GM12878 (cell line): ENCODE data around the gene DDX23. TPM values are rescaled to one million over a fixed set of nuclear protein-coding genes. Genes with fewer than 3 reads are reported as not detected.

Source experiments
- ATAC-seq: fragments of 200-7000 bp; cut with Tn5 transposase; 3 replicates; pipeline ENCODE4 v1.9.1; 2020; ENCODE audit warnings: mild to moderate bottlenecking, moderate library complexity
- BruUV-seq: library from RNA; stranded (reverse); fragments of 400-500 nt; replicated peaks from 2 replicates; lab custom pipeline; 2021; lab: Mats Ljungman, UMichigan
- CTCF ChIA-PET: fragments of 300-600 bp; sonication (Branson Sonifier 250); formaldehyde crosslinking; extraction: SDS; loops from one replicate; lab custom pipeline; 2021; ENCODE audit warnings: inconsistent platforms; lab: Yijun Ruan, JAX
- POLR2A ChIA-PET: fragments of 350-600 bp; formaldehyde crosslinking; extraction: SDS; loops from one replicate; lab custom pipeline; 2021; ENCODE audit warnings: inconsistent platforms; lab: Charles Lee
- RAD21 ChIA-PET: fragments of 300-600 bp; sonication (Branson Sonifier 250); formaldehyde crosslinking; loops from one replicate; lab custom pipeline; 2023; ENCODE audit warnings: antibody characterized with exemption; ENCODE audit not compliant: unreplicated experiment; lab: Charles Lee
- SMC1A ChIA-PET: fragments of 300-600 bp; sonication (Branson Sonifier 250); formaldehyde crosslinking; loops from one replicate; lab custom pipeline; 2023; ENCODE audit not compliant: unreplicated experiment, uncharacterized antibody; lab: Charles Lee
- DNase-seq: peaks from one replicate; pipeline ENCODE4 v3.0.0-alpha.2; 2011; ENCODE audit warnings: low read depth, low spot score
- FAIRE-seq: peaks from 3 replicates; lab custom pipeline; 2011; peaks lifted over from hg19 to GRCh38; lab: Jason Lieb, UNC
- H2AFZ ChIP-seq: 2 replicates; pipeline ENCODE4 v1.6.0; 2011; ENCODE audit warnings: low read depth, low read length, control low read depth; ENCODE audit not compliant: control insufficient read depth
- H3K27ac ChIP-seq: 2 replicates; pipeline ENCODE4 v1.5.1; 2011; ENCODE audit warnings: control low read depth; ENCODE audit not compliant: control insufficient read depth, insufficient read depth
- H3K27me3 ChIP-seq, 2 experiments: replicated peaks in 1 of 2; 2 replicates each; pipeline versions ENCODE4 v1.6.0 to v1.6.1; 2011; ENCODE audit warnings: low read length in 1 of 2; ENCODE audit not compliant: control insufficient read depth in 2 of 2, insufficient read depth in 2 of 2
- H3K36me3 ChIP-seq, 2 experiments: 2 replicates each; pipeline ENCODE4 v1.5.1; 2011; ENCODE audit warnings: low read length in 1 of 2; ENCODE audit not compliant: control insufficient read depth in 2 of 2, insufficient read depth in 2 of 2
- H3K4me1 ChIP-seq: 2 replicates; pipeline ENCODE4 v1.6.1; 2011; ENCODE audit warnings: mild to moderate bottlenecking, low read length, moderate library complexity, mixed read lengths; ENCODE audit not compliant: control insufficient read depth, insufficient read depth
- H3K4me2 ChIP-seq: 2 replicates; pipeline ENCODE4 v1.6.0; 2011; ENCODE audit warnings: control low read depth; ENCODE audit not compliant: control insufficient read depth, insufficient read depth
- H3K4me3 ChIP-seq: fragments of 200-600 bp; sonication (generic); 2 replicates; pipeline ENCODE4 v1.5.1; 2016
- H3K79me2 ChIP-seq: 2 replicates; pipeline ENCODE4 v1.6.0; 2011; ENCODE audit warnings: low read length; ENCODE audit not compliant: control insufficient read depth, insufficient read depth
- H3K9ac ChIP-seq: 2 replicates; pipeline ENCODE4 v1.8.0; 2011; ENCODE audit warnings: low read length, control low read depth, mixed read lengths; ENCODE audit not compliant: control insufficient read depth, insufficient read depth
- H3K9me3 ChIP-seq: replicated peaks from 3 replicates; pipeline ENCODE4 v1.5.1; 2011; ENCODE audit warnings: mild to moderate bottlenecking, low read length; ENCODE audit not compliant: control insufficient read depth, insufficient read depth
- H4K20me1 ChIP-seq: 2 replicates; pipeline ENCODE4 v1.6.0; 2011; ENCODE audit not compliant: control insufficient read depth, insufficient read depth
- EGR1 ChIP-seq, 2 experiments: IDR thresholded peaks; 1 replicate in 1 of 2; 2 replicates in 1 of 2; pipeline ENCODE4 v1.6.1; 2011 to 2012; ENCODE audit warnings: low read depth in 2 of 2, low read length in 2 of 2, borderline replicate concordance in 1 of 2, mild to moderate bottlenecking in 1 of 2, moderate library complexity in 1 of 2
- IKZF2 ChIP-seq, 2 experiments: fragments of 450-650 bp; IDR thresholded peaks; 2 replicates each; pipeline ENCODE4 v1.6.1; 2017; ENCODE audit warnings: mild to moderate bottlenecking in 2 of 2, moderate library complexity in 2 of 2
- JUND ChIP-seq: IDR thresholded peaks from 2 replicates; pipeline ENCODE4 v1.6.1; 2012; ENCODE audit warnings: low read depth, mild to moderate bottlenecking, low read length, improper control_type of control experiment, moderate library complexity
- NFYA ChIP-seq: IDR thresholded peaks from 2 replicates; pipeline ENCODE4 v1.6.1; 2011; ENCODE audit warnings: low read depth, mild to moderate bottlenecking, low read length, improper control_type of control experiment, borderline replicate concordance
- POLR2AphosphoS5 ChIP-seq: IDR thresholded peaks from 2 replicates; pipeline ENCODE4 v1.6.1; 2011; ENCODE audit warnings: mild to moderate bottlenecking, low read length, inconsistent platforms
- RAD51 ChIP-seq: fragments of 450-650 bp; IDR thresholded peaks from 2 replicates; pipeline ENCODE4 v1.6.1; 2016; ENCODE audit warnings: moderate library complexity, mild to moderate bottlenecking, inconsistent platforms
- SUZ12 ChIP-seq: fragments of 200-600 bp; sonication (generic); IDR thresholded peaks from one replicate; pipeline ENCODE4 v1.6.1; 2018; ENCODE audit warnings: antibody characterized with exemption, mild to moderate bottlenecking; ENCODE audit not compliant: unreplicated experiment
- YY1 ChIP-seq: IDR thresholded peaks from 2 replicates; pipeline ENCODE4 v1.6.1; 2011; ENCODE audit warnings: low read depth, mild to moderate bottlenecking, low read length
- ZNF217 ChIP-seq: fragments of 450-650 bp; IDR thresholded peaks from 2 replicates; pipeline ENCODE4 v1.6.1; 2017; ENCODE audit warnings: antibody characterized with exemption, mild to moderate bottlenecking
- WGBS: methylation state at CpG from one replicate; pipeline ENCODE4 v1.1.6; 2016; ENCODE audit warnings: low lambda C conversion rate; ENCODE audit not compliant: insufficient replicate concordance, insufficient coverage; ENCODE audit errors: missing lambda C conversion rate; 5-methylcytosine and 5-hydroxymethylcytosine counted together
- in situ Hi-C: fragments of 300-500 bp; cut with MboI; formaldehyde crosslinking; loops from 9 replicates; pipeline ENCODE4 v1.14.3; 2018; ENCODE audit warnings: mixed read lengths
- intact Hi-C: fragments of 100-400 bp; cut with micrococcal nuclease; formaldehyde crosslinking; loops from one replicate; pipeline ENCODE4 v1.14.2; 2022; ENCODE audit not compliant: unreplicated experiment
- polyA plus RNA-seq, 11 experiments: library from polyadenylated mRNA; depleted of rRNA in 4 of 11; unstranded in 6 of 11; stranded (reverse) in 5 of 11; fragments of >200 nt; fragmentation: Nextera tagmentation in 4 of 11; fragmentation: Illumina TruSeq in 1 of 11; extraction: Ambion mirVana in 4 of 11; extraction: Trizol in 1 of 11; gene quantifications; 1 replicate in 1 of 11; 2 replicates in 10 of 11; pipeline versions ENCODE4 v1.2.1 to v1.2.3, GENCODE V29; 2011 to 2016; ENCODE audit warnings: inconsistent platforms in 2 of 11, missing spikeins in 2 of 11, low read depth in 1 of 11
- total RNA-seq, 4 experiments: library from RNA; depleted of rRNA in 3 of 4; stranded (reverse); fragments of >200 nt in 3 of 4; fragmentation: Illumina TruSeq in 1 of 4; extraction: Trizol in 1 of 4; gene quantifications; 2 replicates each; pipeline versions ENCODE4 v1.2.1 to v1.2.3, GENCODE V29; 2013 to 2021
- TF ChIP-seq, protein P1 (sequence below): IDR thresholded peaks from 2 replicates; pipeline ENCODE4 v1.6.1; 2012; ENCODE audit warnings: low read length, inconsistent platforms
- TF ChIP-seq, protein P2 (sequence below): IDR thresholded peaks from 2 replicates; pipeline ENCODE4 v1.6.1; 2012; ENCODE audit warnings: low read depth, low read length, improper control_type of control experiment
- TF ChIP-seq, protein P3 (sequence below): fragments of 450-650 bp; formaldehyde crosslinking; IDR thresholded peaks from 2 replicates; pipeline ENCODE4 v1.5.0; 2022; ENCODE audit warnings: mild to moderate bottlenecking, missing genetic modification characterization
- TF ChIP-seq, protein P4 (sequence below): IDR thresholded peaks from 2 replicates; pipeline ENCODE4 v1.6.1; 2012; ENCODE audit warnings: improper control_type of control experiment, low read depth, low read length; ENCODE audit not compliant: insufficient replicate concordance

The DDX23 gene
- total and polyA plus RNA-seq, 10 of the 15 experiments (the other 5 are each of a cell fraction or from before 2014, with no cell fraction given): 25.8 to 107 (median 77.4) TPM

DNA sequence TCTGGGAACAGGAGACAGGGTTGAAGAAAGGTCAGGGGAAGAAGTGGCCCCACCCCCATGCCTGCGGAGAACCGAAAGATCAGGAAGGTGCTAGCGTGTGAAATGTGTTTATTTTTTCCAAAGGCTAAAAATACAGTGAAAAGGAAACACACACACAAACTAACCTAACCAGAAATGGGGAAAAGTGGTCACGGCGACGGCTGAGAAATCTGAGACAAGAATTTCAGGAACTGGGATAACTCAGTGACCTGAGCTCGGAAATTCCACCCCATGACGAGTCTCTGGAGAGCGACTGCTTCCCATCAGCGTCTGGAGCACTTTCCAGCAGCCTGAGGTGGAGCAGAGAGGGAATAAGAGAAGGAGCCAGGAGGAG, 30.3 kb upstream of the DDX23 start:
- ChIA-PET RAD21 (no interaction called here), POLR2A (no interaction called here), CTCF (interaction anchor here (1.3 to 2.7 kb wide), 4 partner anchors 9 to 106 kb away, joined by 4 to 14 read pairs (median 4); partner anchors contain the start of gene DDX23), SMC1A (interaction anchor here (1.2 to 1.6 kb wide), 2 partner anchors 26 to 29 kb away, joined by 4 to 5 read pairs; no protein-coding TSS in a partner anchor)
- Histone ChIP-seq H3K9ac (no peak overlapping the region), H3K36me3 (no peaks in the 10 kb centered on the region), H4K20me1 (no peaks in the 10 kb centered on the region), H3K4me2 (no peak overlapping the region), H2AFZ (no peak overlapping the region), H3K27me3 (peaks cover 4 to 12% of the 10 kb centered on the region in 2 experiments; a peak in 3 of 4 replicates), H3K79me2 (no peaks in the 10 kb centered on the region), H3K27ac (no peak overlapping the region), H3K9me3 (no peaks in the 10 kb centered on the region), H3K4me3 (no peak overlapping the region), H3K4me1 (no peaks in the 10 kb centered on the region)
- no peak for DNase-seq
- in situ Hi-C loops: no loop called here
- FAIRE-seq: no peak
- intact Hi-C loops: no loop called here
- ATAC-seq: no peak
- BruUV-seq: no TSS peak
- WGBS: 7% methylated on average over 10 of the region's 10 CpGs
- TF ChIP-seq, protein P1, sequence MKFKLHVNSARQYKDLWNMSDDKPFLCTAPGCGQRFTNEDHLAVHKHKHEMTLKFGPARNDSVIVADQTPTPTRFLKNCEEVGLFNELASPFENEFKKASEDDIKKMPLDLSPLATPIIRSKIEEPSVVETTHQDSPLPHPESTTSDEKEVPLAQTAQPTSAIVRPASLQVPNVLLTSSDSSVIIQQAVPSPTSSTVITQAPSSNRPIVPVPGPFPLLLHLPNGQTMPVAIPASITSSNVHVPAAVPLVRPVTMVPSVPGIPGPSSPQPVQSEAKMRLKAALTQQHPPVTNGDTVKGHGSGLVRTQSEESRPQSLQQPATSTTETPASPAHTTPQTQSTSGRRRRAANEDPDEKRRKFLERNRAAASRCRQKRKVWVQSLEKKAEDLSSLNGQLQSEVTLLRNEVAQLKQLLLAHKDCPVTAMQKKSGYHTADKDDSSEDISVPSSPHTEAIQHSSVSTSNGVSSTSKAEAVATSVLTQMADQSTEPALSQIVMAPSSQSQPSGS: no peak
- TF ChIP-seq YY1 (no peak), NFYA (no peak), RAD51 (no peak), ZNF217 (no peak), POLR2AphosphoS5 (no peak), SUZ12 (no peak), EGR1 (IDR thresholded peaks at IDR 0.05; ENCODE audit: borderline replicate concordance in 1 of 2, low read depth in 2 of 2, low read length in 2 of 2) (no peak), IKZF2 (IDR thresholded peaks at IDR 0.05) (no peak), JUND (no peak)
- TF ChIP-seq, protein P2, sequence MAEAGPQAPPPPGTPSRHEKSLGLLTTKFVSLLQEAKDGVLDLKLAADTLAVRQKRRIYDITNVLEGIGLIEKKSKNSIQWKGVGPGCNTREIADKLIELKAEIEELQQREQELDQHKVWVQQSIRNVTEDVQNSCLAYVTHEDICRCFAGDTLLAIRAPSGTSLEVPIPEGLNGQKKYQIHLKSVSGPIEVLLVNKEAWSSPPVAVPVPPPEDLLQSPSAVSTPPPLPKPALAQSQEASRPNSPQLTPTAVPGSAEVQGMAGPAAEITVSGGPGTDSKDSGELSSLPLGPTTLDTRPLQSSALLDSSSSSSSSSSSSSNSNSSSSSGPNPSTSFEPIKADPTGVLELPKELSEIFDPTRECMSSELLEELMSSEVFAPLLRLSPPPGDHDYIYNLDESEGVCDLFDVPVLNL: no peak
- TF ChIP-seq, protein P3, sequence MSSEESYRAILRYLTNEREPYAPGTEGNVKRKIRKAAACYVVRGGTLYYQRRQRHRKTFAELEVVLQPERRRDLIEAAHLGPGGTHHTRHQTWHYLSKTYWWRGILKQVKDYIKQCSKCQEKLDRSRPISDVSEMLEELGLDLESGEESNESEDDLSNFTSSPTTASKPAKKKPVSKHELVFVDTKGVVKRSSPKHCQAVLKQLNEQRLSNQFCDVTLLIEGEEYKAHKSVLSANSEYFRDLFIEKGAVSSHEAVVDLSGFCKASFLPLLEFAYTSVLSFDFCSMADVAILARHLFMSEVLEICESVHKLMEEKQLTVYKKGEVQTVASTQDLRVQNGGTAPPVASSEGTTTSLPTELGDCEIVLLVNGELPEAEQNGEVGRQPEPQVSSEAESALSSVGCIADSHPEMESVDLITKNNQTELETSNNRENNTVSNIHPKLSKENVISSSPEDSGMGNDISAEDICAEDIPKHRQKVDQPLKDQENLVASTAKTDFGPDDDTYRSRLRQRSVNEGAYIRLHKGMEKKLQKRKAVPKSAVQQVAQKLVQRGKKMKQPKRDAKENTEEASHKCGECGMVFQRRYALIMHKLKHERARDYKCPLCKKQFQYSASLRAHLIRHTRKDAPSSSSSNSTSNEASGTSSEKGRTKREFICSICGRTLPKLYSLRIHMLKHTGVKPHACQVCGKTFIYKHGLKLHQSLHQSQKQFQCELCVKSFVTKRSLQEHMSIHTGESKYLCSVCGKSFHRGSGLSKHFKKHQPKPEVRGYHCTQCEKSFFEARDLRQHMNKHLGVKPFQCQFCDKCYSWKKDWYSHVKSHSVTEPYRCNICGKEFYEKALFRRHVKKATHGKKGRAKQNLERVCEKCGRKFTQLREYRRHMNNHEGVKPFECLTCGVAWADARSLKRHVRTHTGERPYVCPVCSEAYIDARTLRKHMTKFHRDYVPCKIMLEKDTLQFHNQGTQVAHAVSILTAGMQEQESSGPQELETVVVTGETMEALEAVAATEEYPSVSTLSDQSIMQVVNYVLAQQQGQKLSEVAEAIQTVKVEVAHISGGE: no peak
- TF ChIP-seq, protein P4, sequence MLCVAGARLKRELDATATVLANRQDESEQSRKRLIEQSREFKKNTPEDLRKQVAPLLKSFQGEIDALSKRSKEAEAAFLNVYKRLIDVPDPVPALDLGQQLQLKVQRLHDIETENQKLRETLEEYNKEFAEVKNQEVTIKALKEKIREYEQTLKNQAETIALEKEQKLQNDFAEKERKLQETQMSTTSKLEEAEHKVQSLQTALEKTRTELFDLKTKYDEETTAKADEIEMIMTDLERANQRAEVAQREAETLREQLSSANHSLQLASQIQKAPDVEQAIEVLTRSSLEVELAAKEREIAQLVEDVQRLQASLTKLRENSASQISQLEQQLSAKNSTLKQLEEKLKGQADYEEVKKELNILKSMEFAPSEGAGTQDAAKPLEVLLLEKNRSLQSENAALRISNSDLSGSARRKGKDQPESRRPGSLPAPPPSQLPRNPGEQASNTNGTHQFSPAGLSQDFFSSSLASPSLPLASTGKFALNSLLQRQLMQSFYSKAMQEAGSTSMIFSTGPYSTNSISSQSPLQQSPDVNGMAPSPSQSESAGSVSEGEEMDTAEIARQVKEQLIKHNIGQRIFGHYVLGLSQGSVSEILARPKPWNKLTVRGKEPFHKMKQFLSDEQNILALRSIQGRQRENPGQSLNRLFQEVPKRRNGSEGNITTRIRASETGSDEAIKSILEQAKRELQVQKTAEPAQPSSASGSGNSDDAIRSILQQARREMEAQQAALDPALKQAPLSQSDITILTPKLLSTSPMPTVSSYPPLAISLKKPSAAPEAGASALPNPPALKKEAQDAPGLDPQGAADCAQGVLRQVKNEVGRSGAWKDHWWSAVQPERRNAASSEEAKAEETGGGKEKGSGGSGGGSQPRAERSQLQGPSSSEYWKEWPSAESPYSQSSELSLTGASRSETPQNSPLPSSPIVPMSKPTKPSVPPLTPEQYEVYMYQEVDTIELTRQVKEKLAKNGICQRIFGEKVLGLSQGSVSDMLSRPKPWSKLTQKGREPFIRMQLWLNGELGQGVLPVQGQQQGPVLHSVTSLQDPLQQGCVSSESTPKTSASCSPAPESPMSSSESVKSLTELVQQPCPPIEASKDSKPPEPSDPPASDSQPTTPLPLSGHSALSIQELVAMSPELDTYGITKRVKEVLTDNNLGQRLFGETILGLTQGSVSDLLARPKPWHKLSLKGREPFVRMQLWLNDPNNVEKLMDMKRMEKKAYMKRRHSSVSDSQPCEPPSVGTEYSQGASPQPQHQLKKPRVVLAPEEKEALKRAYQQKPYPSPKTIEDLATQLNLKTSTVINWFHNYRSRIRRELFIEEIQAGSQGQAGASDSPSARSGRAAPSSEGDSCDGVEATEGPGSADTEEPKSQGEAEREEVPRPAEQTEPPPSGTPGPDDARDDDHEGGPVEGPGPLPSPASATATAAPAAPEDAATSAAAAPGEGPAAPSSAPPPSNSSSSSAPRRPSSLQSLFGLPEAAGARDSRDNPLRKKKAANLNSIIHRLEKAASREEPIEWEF: no peak
